ENCODE data around the gene PRKCA. TPM values are rescaled to one million over a fixed set of nuclear protein-coding genes. Genes with fewer than 3 reads are reported as not detected.

Gene PRKCA
- total RNA-seq, 4 donors from 2014 or later, result 9.8 to 25.6 (median 12.2) TPM

- H3K4me3 ChIP-seq, result no peak overlapping the region
- H3K27ac ChIP-seq, result no peak overlapping the region
- H3K9me3 ChIP-seq, result no peaks in the 10 kb centered on the region
- WGBS, result 22% methylated on average over 8 of the region's 8 CpGs
- no peaks in the 10 kb centered on the region for H3K27me3 ChIP-seq
- no peaks in the 10 kb centered on the region for H3K36me3 ChIP-seq
- TF ChIP-seq POLR2AphosphoS5 (IDR thresholded peaks at IDR 0.05), result no peak
- no peak for TF ChIP-seq POLR2A (IDR thresholded peaks at IDR 0.05)
- H3K4me1 ChIP-seq, result peaks cover 29% of the 10 kb centered on the region
- no peak for DNase-seq (ENCODE audit: low spot score in 2 of 2)
Observed at GRCh38 chr17:66403846-66404556, 101.6 kb downstream of the PRKCA start.

DNA sequence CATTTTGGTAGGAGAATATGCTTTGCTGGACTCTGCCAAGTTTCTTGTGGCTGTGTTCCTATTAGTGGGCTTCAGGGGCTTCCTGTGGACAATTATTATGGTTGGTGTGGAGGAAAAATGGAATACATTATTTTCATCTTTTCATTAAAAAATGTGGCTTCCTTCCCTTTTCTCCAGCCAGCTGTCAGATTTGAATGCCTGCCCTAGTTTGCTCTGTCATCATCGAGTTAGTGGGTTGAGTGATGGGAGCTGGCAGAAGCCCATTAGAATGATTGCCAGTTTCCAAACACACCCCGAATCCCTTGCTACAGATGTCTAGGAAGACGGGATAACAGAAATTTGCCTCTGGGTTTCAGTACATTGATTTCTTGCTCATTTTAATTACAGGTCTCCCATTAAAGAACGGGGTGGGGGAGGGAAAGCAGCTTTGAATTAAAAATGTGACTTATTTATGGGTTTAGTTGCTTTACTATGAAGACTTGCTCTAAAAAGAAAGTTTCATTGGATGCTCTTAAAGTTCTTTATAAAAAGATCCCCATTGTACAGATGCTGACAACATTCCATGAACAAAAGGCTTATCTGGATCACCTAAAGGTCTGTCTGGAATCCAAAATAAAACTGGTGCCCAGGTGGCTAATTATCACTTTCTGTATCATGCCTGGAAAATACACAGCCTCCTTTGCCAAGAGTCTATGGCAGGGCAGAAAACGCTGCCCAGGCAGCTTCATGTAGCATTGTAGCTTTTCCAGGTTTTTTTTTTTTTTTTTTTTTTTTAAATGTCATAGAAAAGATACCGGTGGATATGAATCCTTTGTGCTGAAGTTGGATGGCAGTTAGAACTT is 103.6 kb downstream of the PRKCA start:
- peaks cover 29% of the 10 kb centered on the region for H3K4me1 ChIP-seq
- 23% methylated on average over 6 of the region's 6 CpGs for WGBS

DNA sequence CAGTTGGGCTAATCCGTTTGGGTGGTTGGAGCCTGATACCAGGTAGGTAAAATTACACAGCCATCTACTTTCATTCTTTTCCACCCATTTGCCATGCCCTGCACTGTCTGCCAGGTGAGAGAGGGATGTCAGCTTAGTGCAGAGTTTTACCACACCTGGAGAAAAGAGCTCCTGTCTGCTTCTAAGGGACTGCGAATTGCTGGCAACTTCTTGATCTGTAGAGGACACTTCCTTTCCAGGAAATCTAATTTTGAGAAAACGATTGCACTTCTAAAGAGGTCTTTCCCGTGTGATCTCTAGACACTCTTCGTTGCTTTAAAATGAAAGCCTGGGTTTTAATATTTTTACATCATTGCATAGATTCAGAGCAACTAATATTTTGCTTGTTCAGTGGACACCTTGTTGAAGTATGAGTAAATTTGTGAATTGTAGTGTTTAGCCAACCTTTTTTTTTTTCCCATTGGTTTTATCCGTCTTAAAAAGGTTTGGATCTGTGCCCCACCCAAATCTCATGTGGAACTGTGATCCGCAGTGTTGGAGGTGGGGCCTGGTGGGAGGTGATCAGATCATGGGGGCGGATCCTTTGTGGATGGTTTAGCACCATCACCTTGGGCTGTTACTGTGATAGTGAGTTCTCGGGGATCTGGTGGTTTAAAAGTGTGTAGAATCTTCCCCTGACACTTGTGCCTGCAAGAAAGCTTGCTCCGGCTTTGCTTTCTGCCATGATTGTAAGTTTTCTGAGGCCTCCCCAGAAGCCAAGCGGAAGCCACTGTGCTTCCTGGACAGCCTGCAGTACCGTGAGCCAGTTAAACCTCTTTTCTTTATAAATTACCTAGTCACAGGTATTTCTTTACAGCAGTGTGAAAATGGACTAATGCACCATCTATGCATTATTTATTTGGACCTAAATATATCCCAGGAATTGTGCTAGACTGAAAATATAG is 104.6 kb downstream of the PRKCA start:
- WGBS, result 60% methylated on average over 12 of the region's 12 CpGs
- Histone ChIP-seq H3K9me3 (no peaks in the 10 kb centered on the region), H3K4me1 (peaks cover 29% of the 10 kb centered on the region), H3K36me3 (no peaks in the 10 kb centered on the region), H3K27me3 (no peaks in the 10 kb centered on the region), H3K27ac (no peak overlapping the region), H3K4me3 (no peak overlapping the region)
- no peak for DNase-seq (ENCODE audit: low spot score in 2 of 2)
- TF ChIP-seq EP300 (IDR thresholded peaks at IDR 0.05) (no peak), POLR2A (IDR thresholded peaks at IDR 0.05) (no peak)

More for the DNA sequence above, 103.6 kb downstream of the PRKCA start:
- Histone ChIP-seq H3K4me3 (no peak overlapping the region), H3K9me3 (no peaks in the 10 kb centered on the region), H3K27me3 (no peaks in the 10 kb centered on the region), H3K27ac (no peak overlapping the region), H3K36me3 (no peaks in the 10 kb centered on the region)
- TF ChIP-seq POLR2AphosphoS5 (IDR thresholded peaks at IDR 0.05) (no peak), EP300 (IDR thresholded peaks at IDR 0.05) (no peak), POLR2A (IDR thresholded peaks at IDR 0.05) (no peak)
- TF ChIP-seq, protein P1, sequence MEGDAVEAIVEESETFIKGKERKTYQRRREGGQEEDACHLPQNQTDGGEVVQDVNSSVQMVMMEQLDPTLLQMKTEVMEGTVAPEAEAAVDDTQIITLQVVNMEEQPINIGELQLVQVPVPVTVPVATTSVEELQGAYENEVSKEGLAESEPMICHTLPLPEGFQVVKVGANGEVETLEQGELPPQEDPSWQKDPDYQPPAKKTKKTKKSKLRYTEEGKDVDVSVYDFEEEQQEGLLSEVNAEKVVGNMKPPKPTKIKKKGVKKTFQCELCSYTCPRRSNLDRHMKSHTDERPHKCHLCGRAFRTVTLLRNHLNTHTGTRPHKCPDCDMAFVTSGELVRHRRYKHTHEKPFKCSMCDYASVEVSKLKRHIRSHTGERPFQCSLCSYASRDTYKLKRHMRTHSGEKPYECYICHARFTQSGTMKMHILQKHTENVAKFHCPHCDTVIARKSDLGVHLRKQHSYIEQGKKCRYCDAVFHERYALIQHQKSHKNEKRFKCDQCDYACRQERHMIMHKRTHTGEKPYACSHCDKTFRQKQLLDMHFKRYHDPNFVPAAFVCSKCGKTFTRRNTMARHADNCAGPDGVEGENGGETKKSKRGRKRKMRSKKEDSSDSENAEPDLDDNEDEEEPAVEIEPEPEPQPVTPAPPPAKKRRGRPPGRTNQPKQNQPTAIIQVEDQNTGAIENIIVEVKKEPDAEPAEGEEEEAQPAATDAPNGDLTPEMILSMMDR (IDR thresholded peaks at IDR 0.05), result no peak
- DNase-seq (ENCODE audit: low spot score in 2 of 2), result no peak

GRCh38 chr17:66407864-66408263 is 105.5 kb downstream of the PRKCA start:
- H3K27me3 ChIP-seq, result no peaks in the 10 kb centered on the region
- no peak overlapping the region for H3K27ac ChIP-seq
- TF ChIP-seq POLR2A (IDR thresholded peaks at IDR 0.05) (no peak), EP300 (IDR thresholded peaks at IDR 0.05) (no peak), POLR2AphosphoS5 (IDR thresholded peaks at IDR 0.05) (no peak)
- TF ChIP-seq, protein P1 (IDR thresholded peaks at IDR 0.05), result no peak
- peaks cover 29% of the 10 kb centered on the region for H3K4me1 ChIP-seq
- no peak overlapping the region for H3K4me3 ChIP-seq
- no peaks in the 10 kb centered on the region for H3K9me3 ChIP-seq
- DNase-seq (ENCODE audit: low spot score in 2 of 2), result no peak
- no peaks in the 10 kb centered on the region for H3K36me3 ChIP-seq
- 89% methylated on average over 4 of the region's 4 CpGs for WGBS

DNA sequence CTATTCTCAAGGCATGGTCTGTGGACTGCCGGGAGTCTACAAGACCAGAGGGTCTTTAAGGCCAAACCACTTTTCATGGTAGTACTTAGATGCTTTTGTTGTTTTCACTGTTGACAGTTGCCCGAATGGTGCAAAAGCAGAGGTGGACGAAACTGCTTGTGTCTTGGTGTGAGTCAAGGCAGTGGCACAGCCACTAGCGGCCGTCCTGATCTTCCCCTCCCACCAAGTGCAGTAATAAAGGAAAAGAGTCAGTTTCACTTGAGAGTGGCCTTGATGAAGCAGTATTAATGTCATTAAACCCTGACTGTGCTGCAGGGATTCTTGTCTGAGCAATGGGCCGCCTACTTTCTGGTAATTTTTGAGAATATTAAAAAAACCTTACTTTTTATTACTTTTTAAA is 109.1 kb downstream of the PRKCA start:
- WGBS, result 85% methylated on average over 6 of the region's 6 CpGs
- Histone ChIP-seq H3K27ac (no peak overlapping the region), H3K27me3 (no peaks in the 10 kb centered on the region), H3K4me3 (no peak overlapping the region), H3K36me3 (no peaks in the 10 kb centered on the region), H3K4me1 (no peaks in the 10 kb centered on the region), H3K9me3 (no peaks in the 10 kb centered on the region)
- TF ChIP-seq, protein P1 (IDR thresholded peaks at IDR 0.05), result no peak
- TF ChIP-seq POLR2AphosphoS5 (IDR thresholded peaks at IDR 0.05), result no peak
- no peak for TF ChIP-seq EP300 (IDR thresholded peaks at IDR 0.05)
- no peak for TF ChIP-seq POLR2A (IDR thresholded peaks at IDR 0.05)
- DNase-seq (ENCODE audit: low spot score in 2 of 2), result no peak

Measured in suprapubic skin (tissue), 4 donors.